GM19240 (cell line): ENCODE measurements around the gene SP100.
"Not testable (repeated sequence)": the region's sequence is repeated elsewhere in the genome, so short reads cannot be mapped to it uniquely, and the experiment has no call there.

Source experiments
- DNase-seq: peaks from one replicate; pipeline ENCODE4 v3.0.0; 2011; ENCODE audit warnings: low spot score; ENCODE audit not compliant: insufficient read length

SP100 gene

DNA sequence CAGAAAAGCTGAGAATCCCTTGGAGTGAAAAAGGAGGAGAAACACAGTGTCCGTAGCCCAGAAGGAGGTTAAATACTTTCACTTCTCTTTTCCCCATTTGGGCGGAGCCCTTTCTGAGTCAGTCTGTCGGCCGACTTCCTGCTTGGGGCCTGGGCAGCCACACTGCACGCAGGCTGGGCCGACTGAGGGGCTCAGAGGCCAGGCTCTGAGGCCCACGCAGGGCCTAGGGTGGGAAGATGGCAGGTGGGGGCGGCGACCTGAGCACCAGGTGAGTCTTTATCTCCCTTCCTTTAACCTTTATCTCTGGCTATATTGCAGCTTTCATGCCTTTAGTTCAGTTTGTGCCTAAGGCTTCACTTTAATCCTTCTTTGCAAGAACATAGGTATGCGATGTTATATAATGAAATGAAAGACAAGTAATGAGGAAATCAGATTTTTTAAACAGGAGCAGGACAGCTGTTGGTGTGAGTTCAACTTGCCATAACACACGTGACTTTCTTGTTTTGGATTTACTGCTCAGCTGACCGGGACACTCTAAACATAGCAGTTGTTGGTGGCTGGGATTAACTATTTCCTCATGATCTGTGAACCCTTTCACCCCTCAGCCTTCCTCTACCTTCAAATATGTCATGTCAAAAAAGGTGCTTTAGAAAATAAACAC is at the start of gene SP100:
Gene SP100 (plus strand): TSS at position 141 of the 661 bp plus-strand sequence. CDS start 96 bp downstream, at position 237.
- peak; percentile 30 for DNase-seq

DNA sequence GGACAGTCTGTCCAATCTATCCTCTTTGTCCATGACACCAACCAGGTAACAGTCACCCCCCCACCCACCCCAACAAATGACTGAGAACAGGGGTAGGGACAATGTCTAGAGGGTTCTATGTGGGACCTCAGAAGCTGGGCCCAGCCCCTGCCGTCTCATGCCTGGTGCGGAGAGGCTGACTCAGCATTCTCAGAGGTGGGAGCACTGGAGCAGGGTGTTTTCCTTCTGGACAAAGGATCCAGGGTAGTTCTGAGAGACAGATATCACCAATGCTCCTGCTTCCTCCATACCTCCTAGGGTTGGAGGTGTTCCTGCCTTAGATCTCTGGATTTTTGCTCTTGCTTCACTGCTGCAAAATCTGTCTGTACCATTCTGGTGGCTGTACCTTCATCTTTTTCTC is 33.9 kb upstream of the SP100 start:
- DNase-seq: no peak

DNA sequence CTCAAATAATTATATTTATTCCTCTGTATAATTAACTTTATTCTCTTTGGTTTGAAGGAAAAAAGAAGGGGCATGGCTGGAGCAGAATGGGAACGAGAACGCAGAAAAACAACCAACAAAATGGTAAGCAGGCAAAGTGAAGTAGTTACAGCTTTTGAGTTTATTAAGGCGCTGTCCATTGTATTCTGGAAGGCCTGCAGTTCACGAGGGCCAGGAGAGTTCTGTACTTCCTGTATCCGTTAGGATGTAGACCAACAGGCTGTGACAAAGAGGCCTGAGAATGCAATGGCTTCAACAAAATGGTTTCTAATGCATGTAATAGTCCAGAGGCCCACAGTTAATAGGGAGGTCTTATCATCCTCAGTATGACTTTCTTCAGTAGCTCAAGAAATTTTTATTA is 32.5 kb upstream of the SP100 start:
- no peak for DNase-seq

DNA sequence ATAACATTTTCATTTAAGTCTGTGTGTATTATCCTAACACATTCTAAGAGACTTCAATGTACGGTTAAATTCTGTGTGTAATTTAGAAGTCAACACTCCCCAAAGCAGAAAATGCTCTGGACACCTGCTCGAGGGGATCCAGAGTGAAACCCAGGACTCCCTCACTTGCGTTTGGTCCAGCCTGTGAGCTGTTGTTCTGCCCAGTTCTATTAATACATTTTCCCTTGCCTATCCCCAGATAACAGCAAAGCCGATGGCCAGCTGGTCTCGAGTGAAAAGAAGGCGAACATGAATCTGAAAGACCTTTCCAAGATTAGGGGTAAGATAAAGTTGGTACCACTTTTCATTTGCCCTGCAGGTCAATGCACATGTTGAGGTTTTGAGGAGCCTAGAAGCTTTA is 31.0 kb upstream of the SP100 start:
- no peak for DNase-seq

DNA sequence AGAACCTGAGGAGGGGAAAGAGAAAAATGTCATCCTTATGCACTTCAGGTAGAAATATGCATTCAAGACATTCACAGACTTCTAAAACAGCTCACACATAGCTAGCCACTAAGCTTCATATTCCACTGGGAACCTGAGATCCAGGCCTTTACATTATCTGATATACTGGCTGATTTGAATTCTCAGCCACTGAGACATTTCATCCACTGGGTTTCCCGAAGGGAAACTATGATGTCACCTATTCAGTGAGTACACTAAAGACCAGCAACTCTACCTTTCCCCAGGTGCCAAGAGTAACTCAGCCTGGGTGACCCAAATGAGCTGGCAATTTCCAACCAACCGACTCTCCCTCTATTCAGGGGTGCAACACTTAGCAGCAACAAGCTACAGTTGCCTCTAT is 21.7 kb upstream of the SP100 start:
- DNase-seq: no peak

DNA sequence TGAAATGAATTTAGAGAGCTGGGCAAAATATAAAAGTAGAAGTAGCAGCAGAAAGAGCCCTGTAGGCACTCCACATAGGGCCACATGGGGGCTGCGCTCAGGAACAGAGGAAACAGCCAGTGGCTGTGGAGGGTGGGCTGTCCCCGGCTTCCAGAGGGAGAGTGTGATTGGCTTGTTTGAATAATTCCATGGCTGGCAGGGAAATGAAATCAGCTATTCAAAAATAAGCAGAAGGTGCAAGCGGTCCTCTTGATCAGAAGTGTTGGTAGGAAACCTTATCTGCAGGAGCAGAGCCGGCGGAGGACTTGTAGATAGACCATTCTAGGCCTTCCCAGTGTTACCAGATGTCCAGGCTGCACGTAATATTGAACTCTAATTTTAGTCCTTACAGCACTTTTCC is 17.3 kb upstream of the SP100 start:
- DNase-seq: not testable (repeated sequence)

DNA sequence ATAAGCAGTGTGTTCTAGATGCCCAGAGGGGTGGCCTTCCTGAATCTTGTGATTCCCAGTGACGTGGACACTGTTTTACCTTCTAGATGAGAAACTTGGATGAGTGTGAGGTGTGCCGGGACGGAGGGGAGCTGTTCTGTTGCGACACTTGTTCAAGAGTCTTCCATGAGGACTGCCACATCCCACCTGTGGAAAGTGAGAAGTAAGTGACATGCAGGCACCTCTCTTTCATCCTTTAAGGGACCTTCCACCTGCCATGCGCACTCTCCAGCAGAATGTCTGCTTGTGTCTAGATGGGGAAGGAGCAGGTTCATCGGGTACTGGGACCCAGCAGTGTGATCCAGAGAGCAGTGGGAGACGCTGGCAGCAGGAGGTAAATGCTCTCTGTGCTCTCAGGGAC is 16.0 kb upstream of the SP100 start:
- no peak for DNase-seq

DNA sequence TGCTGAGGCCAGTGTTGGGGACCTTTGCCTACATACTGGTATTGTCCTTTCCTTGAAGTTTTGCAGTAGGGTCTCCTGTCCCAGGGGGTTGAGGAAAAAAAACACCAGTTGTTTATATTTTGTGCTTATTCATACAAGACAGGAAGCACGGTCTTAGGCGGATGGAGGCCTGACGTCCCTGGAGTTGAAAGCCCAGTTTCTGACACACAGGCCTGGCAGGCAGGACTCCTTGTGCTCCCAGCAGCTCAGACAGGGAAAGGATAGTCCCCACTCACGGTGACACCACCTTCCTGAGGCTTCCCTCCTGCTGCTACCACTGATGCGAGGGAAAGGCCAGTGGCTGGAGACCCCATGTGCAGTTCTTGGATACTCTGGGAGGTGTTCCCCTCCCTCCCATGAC is 15.5 kb upstream of the SP100 start:
- no peak for DNase-seq

DNA sequence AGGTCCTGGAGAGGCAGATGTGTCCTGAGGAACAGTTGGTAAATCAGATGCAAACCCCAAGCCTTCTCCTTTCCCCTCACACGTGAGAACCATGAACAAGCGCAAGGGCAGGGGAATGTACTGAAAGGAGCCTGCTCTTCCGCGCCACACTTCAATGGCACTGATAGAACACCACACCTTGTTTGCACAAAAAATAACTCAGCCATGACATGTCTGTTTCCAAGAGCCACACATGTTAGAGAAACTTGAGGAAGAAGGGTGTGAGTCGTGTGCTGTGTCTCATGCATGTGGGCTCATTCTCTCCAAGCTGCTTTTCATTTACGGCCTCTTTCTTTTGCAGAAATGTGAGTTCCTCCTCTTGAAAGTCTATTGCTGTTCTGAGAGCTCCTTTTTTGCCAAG is 15.0 kb upstream of the SP100 start:
- not testable (repeated sequence) for DNase-seq

DNA sequence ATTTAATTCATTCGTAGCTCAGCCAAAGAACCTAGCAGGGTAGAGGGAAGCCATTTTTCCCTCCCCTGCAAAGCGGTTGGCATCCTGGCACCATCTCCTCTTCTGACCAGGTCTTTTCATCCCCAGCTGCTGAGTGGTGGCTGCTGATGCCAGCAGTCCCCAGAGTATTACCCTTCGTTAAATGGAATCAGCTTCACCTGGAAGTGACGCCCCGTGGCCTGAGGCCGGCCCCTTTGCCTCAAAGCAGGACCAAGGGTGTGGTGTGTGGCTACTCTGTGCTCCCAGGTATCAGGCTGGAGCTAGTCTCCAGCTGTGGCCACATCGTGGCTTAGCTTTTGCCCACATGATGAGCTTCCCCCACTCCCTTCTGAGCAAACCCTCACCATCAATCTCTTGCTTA is 12.3 kb upstream of the SP100 start:
- no peak for DNase-seq

DNA sequence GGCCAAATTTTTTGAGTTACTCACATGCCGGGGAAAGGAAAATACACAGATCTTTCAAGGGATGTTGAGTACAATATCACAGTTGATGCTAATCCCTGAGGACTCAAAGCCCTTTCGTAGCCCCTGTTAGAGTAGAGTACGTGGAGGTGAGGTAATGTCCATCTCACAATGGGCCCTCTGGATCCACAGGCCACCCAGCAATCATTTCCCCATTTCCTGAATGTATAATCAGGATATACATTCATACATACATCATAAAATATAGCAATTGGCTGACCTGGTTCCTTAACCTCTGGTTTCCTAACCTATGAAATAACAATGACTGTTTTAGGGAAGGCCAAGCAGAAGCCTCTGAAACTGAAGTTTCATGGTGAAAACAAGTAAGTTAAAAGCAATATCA is 10.2 kb upstream of the SP100 start:
- no peak for DNase-seq

DNA sequence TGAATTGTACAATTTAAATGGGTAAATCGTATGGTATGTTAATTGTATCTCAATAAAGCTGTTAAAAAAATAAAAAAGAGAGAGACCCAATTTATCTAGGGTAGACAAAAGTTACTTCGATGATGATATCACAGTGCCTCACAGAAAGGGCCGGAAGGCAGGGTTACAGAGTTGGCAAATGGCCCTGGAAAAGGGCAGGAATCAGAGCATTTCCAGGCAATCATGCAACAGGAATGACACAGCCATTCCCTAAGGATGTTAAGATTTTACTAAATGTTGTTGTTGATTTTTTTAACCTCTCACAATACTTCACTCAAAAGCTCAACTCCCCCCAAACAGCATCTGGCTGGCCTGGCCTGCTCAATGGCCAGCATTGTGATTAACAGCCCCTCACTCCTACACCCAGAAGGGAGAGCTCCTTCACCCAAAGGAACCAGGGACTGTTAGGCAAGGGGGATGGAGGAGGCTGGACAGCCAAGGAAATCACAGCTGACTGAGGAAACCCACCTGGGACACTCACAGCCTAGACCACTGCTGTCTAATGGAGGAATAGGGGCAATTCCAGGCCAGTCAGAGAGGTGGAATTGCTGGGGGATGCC is 7.7 kb upstream of the SP100 start:
- DNase-seq: no peak

DNA sequence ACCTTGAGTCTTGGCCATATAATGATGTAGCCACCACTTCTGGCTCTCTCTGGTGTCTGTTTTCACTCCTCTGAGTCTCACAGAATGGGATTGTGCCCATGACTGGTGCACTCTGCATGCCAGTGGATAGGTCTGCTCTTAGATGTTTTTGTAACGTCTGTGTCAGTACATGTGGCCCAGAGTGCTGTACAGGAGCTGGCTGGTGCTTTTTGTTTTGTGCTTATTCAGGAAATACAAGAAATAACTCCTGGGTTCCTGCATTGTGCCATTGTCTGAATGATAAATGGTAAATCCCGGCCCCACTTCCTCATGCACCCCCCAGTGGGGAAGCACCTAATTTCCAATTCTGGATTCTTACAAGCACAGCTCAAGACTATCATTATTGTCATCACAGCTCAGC is 6.7 kb upstream of the SP100 start:
- not testable (repeated sequence) for DNase-seq

DNA sequence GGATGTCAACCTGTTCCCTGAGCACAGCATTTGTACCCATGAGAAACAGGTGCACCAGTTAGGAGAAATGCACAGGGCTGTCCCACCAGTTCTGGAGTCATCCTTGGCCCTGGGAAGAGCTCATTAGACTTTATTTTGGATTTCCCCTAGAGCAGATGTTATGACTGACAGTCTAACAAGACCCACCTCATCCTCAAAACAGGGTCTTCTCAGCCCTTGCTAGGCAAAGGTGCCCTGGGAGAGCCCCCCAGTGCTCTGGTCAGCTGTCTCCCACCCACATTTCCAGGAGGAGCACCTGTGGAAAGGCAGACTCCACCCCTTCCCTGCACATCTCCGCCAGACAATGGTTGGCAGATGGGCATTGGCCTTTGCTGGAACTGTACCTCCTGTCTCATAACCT is 5.7 kb upstream of the SP100 start:
- DNase-seq: no peak

DNA sequence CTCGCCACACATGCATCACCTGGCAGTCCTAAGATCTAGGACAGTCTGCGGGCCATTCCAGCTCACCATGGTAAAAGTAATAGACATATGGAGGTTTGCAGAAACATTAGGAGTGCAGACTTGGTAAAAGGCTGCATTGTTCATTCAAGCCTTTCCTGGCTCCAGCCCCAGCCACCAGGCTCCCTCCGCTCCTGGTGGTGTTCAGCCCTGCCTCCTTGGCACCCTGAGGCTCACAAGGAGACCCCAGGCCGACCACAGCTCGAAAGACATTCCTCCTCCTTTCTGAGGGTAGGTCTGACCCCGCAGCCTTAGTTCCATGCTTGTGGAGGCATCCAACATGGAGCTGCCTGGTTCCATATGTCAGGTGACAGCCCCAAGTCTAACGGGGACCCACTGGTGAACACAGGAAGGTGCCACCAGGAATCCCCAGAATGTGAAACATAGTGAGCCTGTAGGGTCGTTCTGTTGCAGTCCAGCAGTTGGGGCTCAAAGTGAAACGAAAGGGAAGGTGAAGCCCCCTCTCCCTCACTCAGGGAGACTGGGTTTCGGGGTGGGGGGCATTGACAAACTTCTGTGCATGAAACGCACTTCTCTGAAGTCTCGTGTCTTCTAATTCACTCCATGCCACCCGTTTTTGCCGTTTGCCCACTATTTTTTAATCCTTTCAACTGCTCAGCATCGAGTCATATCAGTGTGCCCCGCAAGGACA is 5.0 kb upstream of the SP100 start:
- no peak for DNase-seq

DNA sequence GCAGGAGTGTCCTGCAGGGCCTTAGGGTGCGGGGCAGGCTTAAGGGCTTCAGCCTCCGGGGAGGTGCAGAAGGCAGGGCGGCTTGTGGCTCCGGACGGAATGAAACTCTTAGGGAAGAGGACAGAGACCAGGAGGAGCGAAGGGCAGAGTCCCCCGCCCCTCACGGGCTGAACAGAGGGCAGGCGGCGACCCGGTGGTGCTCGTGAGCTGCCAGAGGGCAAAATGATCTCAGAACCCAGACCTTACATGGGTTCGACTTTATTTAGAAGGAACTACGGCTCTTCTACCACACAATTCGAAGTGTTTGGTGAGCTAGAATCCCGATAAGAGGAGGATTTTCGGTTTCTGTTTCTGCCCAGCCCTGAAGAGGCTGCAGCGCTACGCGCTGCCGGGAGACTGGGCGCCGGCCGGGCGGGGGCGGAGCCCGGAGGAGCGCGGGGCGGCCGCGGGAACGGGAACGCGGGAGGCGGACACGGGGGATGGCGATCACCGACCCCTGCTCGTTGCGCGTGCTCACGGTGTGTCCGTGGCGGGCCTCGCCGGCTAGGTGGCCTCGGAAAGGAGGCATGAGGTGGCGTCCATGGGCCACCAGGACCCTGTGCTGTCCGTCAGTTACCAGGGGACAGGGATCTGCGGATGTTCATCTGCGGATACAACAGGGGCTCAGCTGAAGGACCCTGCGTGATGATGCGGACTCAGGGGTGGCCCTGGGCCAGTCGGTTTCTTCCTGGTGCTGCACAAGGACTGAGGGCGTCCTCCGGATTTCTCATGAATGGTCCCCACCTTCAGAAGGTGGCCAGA is 4.2 kb upstream of the SP100 start:
- DNase-seq: peak; percentile 42

DNA sequence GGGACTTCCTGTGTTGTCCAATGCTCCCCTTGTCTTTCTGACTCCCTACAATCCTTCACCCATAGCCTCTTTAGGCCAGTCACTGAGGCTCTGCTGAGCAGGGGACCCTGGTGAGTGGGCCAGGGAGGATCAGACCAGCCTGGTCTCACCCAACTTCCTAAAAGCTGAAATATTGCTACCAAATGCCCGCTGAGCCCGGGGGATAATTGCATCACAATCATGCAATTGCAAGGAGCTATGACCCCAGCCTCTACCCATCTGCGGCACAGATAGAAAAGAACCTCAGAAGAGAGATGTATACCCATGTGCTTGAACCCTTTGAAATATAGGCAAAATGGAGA is 3.7 kb upstream of the SP100 start:
- no peak for DNase-seq

DNA sequence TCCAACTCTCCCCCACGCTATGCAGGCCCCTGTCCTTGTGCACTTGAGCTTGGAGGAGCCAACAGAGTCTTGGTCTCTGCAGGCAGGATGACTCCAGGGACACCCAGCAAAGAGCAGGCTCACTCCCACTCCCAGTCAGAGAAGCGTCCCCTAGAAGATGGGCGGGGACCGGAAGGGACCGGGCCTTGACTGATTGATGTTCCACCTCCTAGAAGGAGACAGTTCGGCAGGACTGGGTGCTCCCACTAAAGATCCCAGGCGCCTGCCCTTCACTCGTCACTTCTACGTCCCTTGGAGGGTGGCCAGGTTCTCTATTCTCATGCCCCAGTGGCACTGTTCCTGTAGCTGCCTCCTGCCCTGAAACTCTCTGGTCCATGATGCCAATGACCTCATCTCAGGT is 3.2 kb upstream of the SP100 start:
- DNase-seq: no peak

DNA sequence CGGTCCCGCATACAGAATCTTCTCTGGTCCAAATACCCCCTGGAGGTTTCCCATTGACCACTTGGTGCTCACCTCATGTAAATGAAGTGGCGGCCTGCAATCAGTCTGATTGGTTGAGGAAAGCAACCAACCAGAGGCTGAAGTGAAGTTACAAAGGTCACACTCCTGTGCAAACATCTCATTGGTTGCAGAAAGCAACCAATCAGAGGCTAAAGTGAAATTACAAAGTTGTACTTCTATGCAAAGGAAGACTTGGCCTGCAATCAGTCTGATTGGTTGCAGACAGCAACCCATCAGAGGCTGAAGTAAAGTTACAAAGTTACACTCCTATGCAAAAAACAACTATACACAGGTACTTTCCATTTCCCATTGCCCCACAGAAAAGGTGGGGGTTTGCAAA is 2.5 kb upstream of the SP100 start:
- DNase-seq: no peak

DNA sequence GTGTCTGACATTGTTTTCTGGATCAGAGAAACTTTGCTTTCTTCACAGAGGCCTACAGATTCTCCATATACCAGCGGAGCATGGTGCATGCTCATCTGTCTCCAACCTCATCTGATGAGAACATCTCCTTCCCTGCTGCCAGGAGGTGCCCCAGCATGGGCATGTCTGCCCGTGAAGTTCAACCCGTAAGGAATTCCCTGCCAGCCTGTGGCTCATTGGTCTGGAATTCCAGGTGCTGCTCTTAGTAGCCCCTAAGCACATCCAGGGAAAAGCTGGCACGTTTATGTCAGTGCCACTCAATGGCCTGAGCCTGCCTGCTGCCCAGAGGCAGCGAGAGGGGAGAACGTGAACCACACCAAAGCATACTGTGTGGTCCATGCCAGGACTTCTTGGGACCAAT is 1.7 kb upstream of the SP100 start:
- DNase-seq: no peak

DNA sequence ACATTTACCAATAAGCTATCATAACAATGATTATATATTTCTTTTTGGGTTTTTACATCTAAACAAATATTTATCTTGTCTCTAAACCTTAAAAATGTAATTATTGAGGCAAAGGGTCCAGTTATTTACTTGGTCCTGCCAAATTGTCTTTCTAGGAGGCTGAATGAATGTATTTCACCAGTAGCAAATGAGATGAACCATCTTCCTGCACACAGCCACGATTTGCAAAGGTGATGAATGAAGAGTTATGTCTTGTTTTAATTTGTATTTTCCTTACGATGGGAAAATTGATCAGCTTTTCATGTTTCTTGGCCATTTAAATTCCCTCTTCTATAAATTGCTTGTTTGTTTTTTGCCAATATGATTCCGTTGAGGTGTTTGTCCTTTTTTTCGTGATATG is 1.4 kb downstream of the SP100 start:
- no peak for DNase-seq

DNA sequence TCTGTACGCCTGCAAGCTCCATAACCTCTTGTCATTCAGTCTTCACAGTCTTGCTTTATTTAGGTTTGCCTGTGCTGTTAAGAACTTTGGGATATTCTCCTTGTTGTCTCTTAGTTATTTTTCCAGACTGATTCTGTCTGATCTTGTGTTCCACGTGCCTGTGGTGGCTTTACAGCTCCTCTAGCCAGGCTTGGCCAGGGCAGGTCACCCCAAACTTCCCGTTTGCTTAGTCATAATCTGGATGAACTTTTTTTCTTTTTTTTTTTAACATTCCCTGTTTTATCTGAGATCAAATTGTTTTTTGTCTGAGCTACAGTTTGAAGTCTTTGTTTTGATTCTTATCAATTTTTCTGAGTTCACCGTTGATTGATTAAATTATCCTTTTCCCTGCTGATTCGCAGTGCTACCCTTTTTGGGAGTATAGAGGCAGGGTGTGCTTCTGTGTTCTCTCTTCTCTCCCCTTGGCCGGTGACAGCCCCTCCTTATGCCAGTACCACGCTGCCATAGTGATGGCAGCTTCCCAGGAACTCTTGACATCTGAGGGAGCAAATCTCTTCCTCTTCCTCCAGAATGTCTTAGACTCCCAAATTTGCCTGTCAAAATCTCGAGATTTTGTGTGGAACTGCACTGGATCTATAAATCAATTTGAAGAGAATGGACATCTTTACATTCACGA is 2.5 kb downstream of the SP100 start:
- DNase-seq: no peak
